HG02571 (cell line): ENCODE results near the gene CLEC2D.
"Not testable (repeated sequence)": the region's sequence is repeated elsewhere in the genome, so short reads cannot be mapped to it uniquely, and the experiment has no call there.

Experiments
- ATAC-seq: cut with Tn5 transposase; IDR thresholded peaks from one replicate; pipeline ENCODE4 v1.9.1; 2021; ENCODE audit warnings: mild to moderate bottlenecking, moderate library complexity; ENCODE audit not compliant: unreplicated experiment

Gene CLEC2D

GRCh38 chr12:9699269-9699897 lies 29.9 kb downstream of the CLEC2D start:
- ATAC-seq = no peak

GRCh38 chr12:9699898-9700605 lies 30.5 kb downstream of the CLEC2D start:
- ATAC-seq = no peak

- no peak for ATAC-seq
Measured at GRCh38 chr12:9700606-9700956, 31.1 kb downstream of the CLEC2D start.

GRCh38 chr12:9701380-9702154 lies 32.1 kb downstream of the CLEC2D start:
- ATAC-seq = no peak

- ATAC-seq = no peak
Measured at GRCh38 chr12:9702255-9702654, 32.7 kb downstream of the CLEC2D start.

GRCh38 chr12:9704561-9704960 lies 35.0 kb downstream of the CLEC2D start:
- ATAC-seq = not testable (repeated sequence)

GRCh38 chr12:9706086-9706685 lies 36.7 kb downstream of the CLEC2D start:
- ATAC-seq = no peak

- ATAC-seq = no peak
Measured at GRCh38 chr12:9707356-9707755, 37.8 kb downstream of the CLEC2D start.

GRCh38 chr12:9707864-9708808 lies 38.6 kb downstream of the CLEC2D start:
- ATAC-seq = no peak

GRCh38 chr12:9708853-9709252 lies 39.3 kb downstream of the CLEC2D start:
- no peak for ATAC-seq

GRCh38 chr12:9710584-9711375 lies 41.3 kb downstream of the CLEC2D start:
- no peak for ATAC-seq

- ATAC-seq = no peak
Measured at GRCh38 chr12:9711664-9712063, 42.2 kb downstream of the CLEC2D start.

GRCh38 chr12:9713032-9713558 lies 43.6 kb downstream of the CLEC2D start:
- peak; percentile 44 for ATAC-seq

GRCh38 chr12:9717070-9717925 lies 47.8 kb downstream of the CLEC2D start:
- ATAC-seq = peak; percentile 41

- ATAC-seq = no peak
Measured at GRCh38 chr12:9718968-9719367, 49.5 kb downstream of the CLEC2D start.

- no peak for ATAC-seq
Measured at GRCh38 chr12:9719790-9720189, 50.3 kb downstream of the CLEC2D start.

- ATAC-seq = peak; percentile 48
Measured at GRCh38 chr12:9721394-9722092, 52.0 kb downstream of the CLEC2D start.

GRCh38 chr12:9724023-9724422 lies 54.5 kb downstream of the CLEC2D start:
- ATAC-seq = no peak
